Activated CD8-positive, alpha-beta memory T cell treated with anti-CD3 and anti-CD28 coated beads, Interleukin-2, amount 50 U/mL, for 48 hours (primary cell): Measurements from ENCODE around the gene MXD1.
"Not testable (repeated sequence)": the region's sequence is repeated elsewhere in the genome, so short reads cannot be mapped to it uniquely, and the experiment has no call there.

ENCODE experiments used
- DNase-seq: peaks from one replicate; pipeline ENCODE4 v3.0.0-alpha.2; 2020

The MXD1 gene

GRCh38 chr2:69914950-69915945 lies at the start of gene MXD1:
MXD1 (plus strand) TSS chr2:69915109; CDS start chr2:69915331, 222 bp downstream.
- DNase-seq = no peak

- no peak for DNase-seq
Observed at GRCh38 chr2:69888451-69888850, 26.5 kb upstream of the MXD1 start.

GRCh38 chr2:69889302-69889701 lies 25.6 kb upstream of the MXD1 start:
- no peak for DNase-seq

- DNase-seq = no peak
Observed at GRCh38 chr2:69890881-69891280, 24.0 kb upstream of the MXD1 start.

- DNase-seq = not testable (repeated sequence)
Observed at GRCh38 chr2:69892838-69893424, 22.0 kb upstream of the MXD1 start.

- DNase-seq = peak; percentile 90
Observed at GRCh38 chr2:69893684-69894551, 21.0 kb upstream of the MXD1 start, which contains the start of gene SNRNP27. SNRNP27 (plus strand) TSS chr2:69893956; CDS start chr2:69893985, 29 bp downstream.

- not testable (repeated sequence) for DNase-seq
Observed at GRCh38 chr2:69894737-69895136, 20.2 kb upstream of the MXD1 start.

GRCh38 chr2:69902213-69902922 lies 12.5 kb upstream of the MXD1 start:
- DNase-seq = no peak

GRCh38 chr2:69907216-69907615 lies 7.7 kb upstream of the MXD1 start:
- no peak for DNase-seq

GRCh38 chr2:69911985-69912563 lies 2.8 kb upstream of the MXD1 start:
- DNase-seq = no peak

GRCh38 chr2:69914164-69914949 lies 552 bp upstream of the MXD1 start:
- peak; percentile 98 for DNase-seq

GRCh38 chr2:69916106-69916505 lies 1.2 kb downstream of the MXD1 start:
- DNase-seq = no peak

GRCh38 chr2:69917852-69918251 lies 2.9 kb downstream of the MXD1 start:
- no peak for DNase-seq

GRCh38 chr2:69918401-69918800 lies 3.5 kb downstream of the MXD1 start:
- DNase-seq = no peak

GRCh38 chr2:69923116-69923515 lies 8.2 kb downstream of the MXD1 start:
- no peak for DNase-seq

GRCh38 chr2:69926849-69927515 lies 12.1 kb downstream of the MXD1 start:
- DNase-seq = no peak

GRCh38 chr2:69931832-69932595 lies 17.1 kb downstream of the MXD1 start:
- DNase-seq = peak; percentile 53

GRCh38 chr2:69932596-69932922 lies 17.6 kb downstream of the MXD1 start:
- no peak for DNase-seq

- no peak for DNase-seq
Observed at GRCh38 chr2:69933254-69933828, 18.4 kb downstream of the MXD1 start.
